DOHH2 (cell line): ENCODE results near the gene PGF.

Experiments
- H3F3A ChIP-seq: fragments of 200-600 bp; sonication (generic), shearing (Covaris generic); 2 replicates; pipeline ENCODE4 v1.6.0; 2016; ENCODE audit warnings: antibody characterized with exemption, mild to moderate bottlenecking; ENCODE audit not compliant: control insufficient read depth, insufficient read depth
- H3K27ac ChIP-seq: fragments of 200-600 bp; sonication (generic); 2 replicates; pipeline ENCODE4 v1.5.1; 2014; ENCODE audit warnings: low read depth, mild to moderate bottlenecking, low read length, moderate library complexity
- H3K27me3 ChIP-seq: fragments of 200-600 bp; sonication (generic); 2 replicates; pipeline ENCODE4 v1.6.1; 2014; ENCODE audit warnings: mild to moderate bottlenecking, low read length, mixed read lengths; ENCODE audit not compliant: control insufficient read depth
- H3K36me3 ChIP-seq: fragments of 200-600 bp; sonication (generic); 2 replicates; pipeline ENCODE4 v1.6.1; 2014; ENCODE audit warnings: mild to moderate bottlenecking, low read length, moderate library complexity, mixed read lengths; ENCODE audit not compliant: control insufficient read depth
- H3K4me1 ChIP-seq: fragments of 200-600 bp; sonication (generic); 2 replicates; pipeline ENCODE4 v1.6.1; 2014; ENCODE audit warnings: mild to moderate bottlenecking, low read length, mixed read lengths; ENCODE audit not compliant: control insufficient read depth
- H3K4me2 ChIP-seq: fragments of 200-600 bp; sonication (generic); 2 replicates; pipeline ENCODE4 v1.6.0; 2014; ENCODE audit warnings: mild to moderate bottlenecking, low read length, moderate library complexity
- H3K4me3 ChIP-seq: fragments of 200-600 bp; sonication (generic); 2 replicates; pipeline ENCODE4 v1.5.1; 2014; ENCODE audit warnings: mild to moderate bottlenecking, low read length, mixed read lengths
- H3K79me2 ChIP-seq: fragments of 200-600 bp; sonication (generic); 2 replicates; pipeline ENCODE4 v1.6.1; 2014; ENCODE audit warnings: mild to moderate bottlenecking, low read length, mixed read lengths; ENCODE audit not compliant: control insufficient read depth
- H3K9me2 ChIP-seq: fragments of 200-600 bp; sonication (generic); replicated peaks from 2 replicates; pipeline ENCODE4 v1.6.1; 2014; ENCODE audit warnings: mild to moderate bottlenecking, low read length, mixed read lengths; ENCODE audit not compliant: control insufficient read depth
- H3K9me3 ChIP-seq: fragments of 200-600 bp; sonication (generic); 2 replicates; pipeline ENCODE4 v1.6.1; 2014; ENCODE audit warnings: antibody characterized with exemption, low read length, mixed read lengths; ENCODE audit not compliant: control insufficient read depth, insufficient read depth
- H4K20me1 ChIP-seq: fragments of 200-600 bp; sonication (generic); 2 replicates; pipeline ENCODE4 v1.6.0; 2014; ENCODE audit warnings: low read depth, mild to moderate bottlenecking, antibody characterized with exemption, low read length, moderate library complexity; ENCODE audit not compliant: control insufficient read depth, insufficient read depth
- EZH2phosphoT487 ChIP-seq: fragments of 200-600 bp; sonication (generic); IDR thresholded peaks from 2 replicates; pipeline ENCODE4 v1.6.1; 2017; ENCODE audit warnings: borderline replicate concordance, mild to moderate bottlenecking, antibody characterized with exemption, low read length, moderate library complexity, mixed read lengths
- TF ChIP-seq, protein P1 (sequence below): fragments of 200-600 bp; sonication (generic); IDR thresholded peaks from one replicate; pipeline ENCODE4 v1.5.1; 2014; ENCODE audit warnings: antibody characterized with exemption, mild to moderate bottlenecking, low read depth, low read length; ENCODE audit not compliant: poor library complexity, severe bottlenecking

PGF gene

DNA sequence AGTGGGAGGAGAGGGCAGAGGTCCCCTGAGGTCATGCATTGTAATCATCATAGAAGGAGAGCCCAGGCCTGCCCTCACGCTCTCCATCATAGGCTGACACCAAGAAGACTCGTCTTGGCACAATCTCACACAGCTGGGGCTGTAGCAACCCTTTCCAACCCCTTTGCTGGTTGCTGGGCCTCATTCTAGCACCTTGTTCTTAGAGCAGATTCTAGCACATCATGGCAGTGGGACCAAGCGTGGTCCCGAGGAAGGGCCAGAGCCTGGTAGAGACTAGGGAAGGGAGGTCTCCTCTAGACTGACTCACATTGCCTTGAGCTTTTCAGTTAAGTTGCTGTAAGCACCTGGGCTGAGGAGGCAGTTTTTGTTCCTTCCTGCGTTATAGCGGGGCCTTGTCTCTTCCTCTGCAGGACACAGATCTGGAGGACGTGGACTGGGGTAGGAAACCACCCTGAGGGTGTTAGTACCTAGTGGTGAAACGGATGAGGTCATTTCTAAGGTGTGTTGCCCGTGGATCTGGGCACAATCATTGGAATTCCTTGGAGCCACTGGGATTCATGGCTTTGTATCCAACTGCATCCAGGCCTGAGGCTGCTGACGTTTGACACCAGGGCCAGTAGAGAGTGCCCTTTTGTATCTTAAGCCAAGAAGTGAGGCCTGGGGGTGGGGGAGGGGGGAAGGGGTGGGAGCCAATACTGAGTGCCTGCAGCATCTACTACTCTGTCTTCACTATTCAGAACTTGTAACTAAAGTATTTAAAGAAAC, 52.3 kb downstream of the PGF start:
- Histone ChIP-seq H3K9me3 (no peaks in the 10 kb centered on the region), H3K4me2 (peak overlapping the region; percentile 49), H3K36me3 (peaks cover 83% of the 10 kb centered on the region), H4K20me1 (peaks cover 3% of the 10 kb centered on the region; the same call in 1 of the 2 replicates), H3K27me3 (no peaks in the 10 kb centered on the region), H3K4me1 (peaks cover 29% of the 10 kb centered on the region), H3K4me3 (peak overlapping the region; percentile 27; the same call in 1 of the 2 replicates), H3K79me2 (no peaks in the 10 kb centered on the region), H3K9me2 (no peaks in the 10 kb centered on the region), H3K27ac (peak overlapping the region; percentile 27; the same call in 1 of the 2 replicates), H3F3A (peaks cover 24% of the 10 kb centered on the region)
- no peak for TF ChIP-seq EZH2phosphoT487
- TF ChIP-seq, protein P1, sequence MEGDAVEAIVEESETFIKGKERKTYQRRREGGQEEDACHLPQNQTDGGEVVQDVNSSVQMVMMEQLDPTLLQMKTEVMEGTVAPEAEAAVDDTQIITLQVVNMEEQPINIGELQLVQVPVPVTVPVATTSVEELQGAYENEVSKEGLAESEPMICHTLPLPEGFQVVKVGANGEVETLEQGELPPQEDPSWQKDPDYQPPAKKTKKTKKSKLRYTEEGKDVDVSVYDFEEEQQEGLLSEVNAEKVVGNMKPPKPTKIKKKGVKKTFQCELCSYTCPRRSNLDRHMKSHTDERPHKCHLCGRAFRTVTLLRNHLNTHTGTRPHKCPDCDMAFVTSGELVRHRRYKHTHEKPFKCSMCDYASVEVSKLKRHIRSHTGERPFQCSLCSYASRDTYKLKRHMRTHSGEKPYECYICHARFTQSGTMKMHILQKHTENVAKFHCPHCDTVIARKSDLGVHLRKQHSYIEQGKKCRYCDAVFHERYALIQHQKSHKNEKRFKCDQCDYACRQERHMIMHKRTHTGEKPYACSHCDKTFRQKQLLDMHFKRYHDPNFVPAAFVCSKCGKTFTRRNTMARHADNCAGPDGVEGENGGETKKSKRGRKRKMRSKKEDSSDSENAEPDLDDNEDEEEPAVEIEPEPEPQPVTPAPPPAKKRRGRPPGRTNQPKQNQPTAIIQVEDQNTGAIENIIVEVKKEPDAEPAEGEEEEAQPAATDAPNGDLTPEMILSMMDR, result no peak

DNA sequence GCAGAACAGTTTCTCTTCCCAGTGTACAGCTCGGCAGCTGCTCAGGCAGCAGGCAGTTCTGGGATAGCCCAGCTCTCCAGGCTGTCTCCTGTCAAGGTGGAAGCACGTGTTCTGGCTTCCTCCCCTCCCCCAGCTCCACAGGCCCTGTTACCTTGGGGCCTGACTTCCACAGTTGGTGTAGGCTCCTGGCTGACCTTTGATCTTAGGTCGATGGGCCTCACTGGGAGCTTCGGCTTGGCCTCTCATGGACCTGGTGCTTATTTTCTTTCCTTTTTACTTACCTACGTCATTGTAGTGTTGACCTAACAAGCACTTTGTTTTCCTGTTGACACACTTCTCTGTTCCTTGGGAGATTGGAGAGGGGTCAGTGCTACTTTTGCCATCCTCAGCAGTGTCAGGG, 56.7 kb downstream of the PGF start:
- Histone ChIP-seq H3K27me3 (no peaks in the 10 kb centered on the region), H3K9me2 (no peaks in the 10 kb centered on the region), H3F3A (peaks cover 11% of the 10 kb centered on the region), H3K27ac (no peak overlapping the region), H3K36me3 (peaks cover 98% of the 10 kb centered on the region), H3K9me3 (no peaks in the 10 kb centered on the region), H3K4me1 (peaks cover 32% of the 10 kb centered on the region), H3K79me2 (peaks cover 7% of the 10 kb centered on the region; the same call in 1 of the 2 replicates), H3K4me2 (no peak overlapping the region), H4K20me1 (peaks cover 5% of the 10 kb centered on the region; the same call in 1 of the 2 replicates), H3K4me3 (no peak overlapping the region)
- TF ChIP-seq, protein P1, result no peak
- TF ChIP-seq EZH2phosphoT487, result no peak

- Histone ChIP-seq H3K9me3 (no peaks in the 10 kb centered on the region), H3K36me3 (peaks cover 100% of the 10 kb centered on the region), H3K4me2 (no peak overlapping the region), H3K27me3 (no peaks in the 10 kb centered on the region), H3K4me1 (peaks cover 33% of the 10 kb centered on the region), H3K79me2 (peaks cover 13% of the 10 kb centered on the region), H3F3A (peaks cover 7% of the 10 kb centered on the region; the same call in 1 of the 2 replicates), H3K27ac (no peak overlapping the region), H4K20me1 (peaks cover 10% of the 10 kb centered on the region; the same call in 1 of the 2 replicates), H3K9me2 (no peaks in the 10 kb centered on the region), H3K4me3 (no peak overlapping the region)
- no peak for TF ChIP-seq EZH2phosphoT487
- TF ChIP-seq, protein P1, result no peak
Observed at GRCh38 chr14:74898083-74898482, 57.3 kb downstream of the PGF start.
